Body of pancreas (tissue), 4 donors: ENCODE data around the gene MBP. TPM values are rescaled to one million over a fixed set of nuclear protein-coding genes. Genes with fewer than 3 reads are reported as not detected.

Experiments
- ATAC-seq: fragments of 150-250 bp; one replicate; pipeline ENCODE4 v1.9.1; 2016
- DNase-seq, 4 donors: peaks; one replicate each; pipeline ENCODE4 v3.0.0-alpha.2; 2019
- H3K27ac ChIP-seq, 4 donors: fragments of 200-600 bp; sonication (generic); 1 replicate in 3 of 4; 2 replicates in 1 of 4; pipeline versions ENCODE4 v1.5.1 to v1.6.1; 2016 to 2019; ENCODE audit warnings: mild to moderate bottlenecking in 1 of 4, mixed read lengths in 1 of 4, moderate library complexity in 1 of 4
- H3K27me3 ChIP-seq, 2 donors: fragments of 200-600 bp; sonication (generic); one replicate each; pipeline ENCODE4 v1.6.0; 2016; ENCODE audit warnings: mild to moderate bottlenecking in 1 of 2
- H3K36me3 ChIP-seq, 2 donors: fragments of 200-600 bp; sonication (generic); replicated peaks in 1 of 2; 2 replicates each; pipeline ENCODE4 v1.5.1; 2016; ENCODE audit warnings: low read depth in 2 of 2; ENCODE audit not compliant: insufficient read depth in 1 of 2
- H3K4me1 ChIP-seq: fragments of 200-600 bp; sonication (generic); one replicate; pipeline ENCODE4 v1.6.0; 2016
- H3K4me3 ChIP-seq, 2 donors: fragments of 200-600 bp; sonication (generic); 1 replicate in 1 of 2; 2 replicates in 1 of 2; pipeline ENCODE4 v1.5.1; 2016 to 2019
- H3K9me3 ChIP-seq, 3 donors: fragments of 200-600 bp; sonication (generic); 1 replicate in 2 of 3; 2 replicates in 1 of 3; pipeline ENCODE4 v1.5.1; 2016
- POLR2A ChIP-seq, 3 donors: fragments of 450-650 bp; IDR thresholded peaks; one replicate each; pipeline ENCODE4 v1.6.1; 2016; ENCODE audit warnings: antibody characterized with exemption in 3 of 3, mild to moderate bottlenecking in 2 of 3
- WGBS, 2 donors: methylation state at CpG; one replicate each; pipeline ENCODE4 v1.1.5; 2017; 5-methylcytosine and 5-hydroxymethylcytosine counted together
- intact Hi-C: fragments of 100-400 bp; cut with DNase I; formaldehyde crosslinking; loops from one replicate; pipeline ENCODE4 v1.15.1; 2023
- total RNA-seq, 2 donors: library from RNA; depleted of rRNA; stranded (reverse); fragments of >200 nt; gene quantifications; one replicate each; pipeline ENCODE4 v1.1.0, GENCODE V29; 2016
- TF ChIP-seq, protein P1 (sequence below), 7 experiments: fragments of 450-650 bp in 4 of 7; fragments of 200-600 bp in 3 of 7; sonication (generic) in 3 of 7; IDR thresholded peaks; one replicate each; pipeline ENCODE4 v1.5.1; 2016 to 2019; ENCODE audit warnings: antibody characterized with exemption in 7 of 7

The MBP gene
- total RNA-seq, 2 donors from 2014 or later, result 17.4 to 24.4 TPM

DNA sequence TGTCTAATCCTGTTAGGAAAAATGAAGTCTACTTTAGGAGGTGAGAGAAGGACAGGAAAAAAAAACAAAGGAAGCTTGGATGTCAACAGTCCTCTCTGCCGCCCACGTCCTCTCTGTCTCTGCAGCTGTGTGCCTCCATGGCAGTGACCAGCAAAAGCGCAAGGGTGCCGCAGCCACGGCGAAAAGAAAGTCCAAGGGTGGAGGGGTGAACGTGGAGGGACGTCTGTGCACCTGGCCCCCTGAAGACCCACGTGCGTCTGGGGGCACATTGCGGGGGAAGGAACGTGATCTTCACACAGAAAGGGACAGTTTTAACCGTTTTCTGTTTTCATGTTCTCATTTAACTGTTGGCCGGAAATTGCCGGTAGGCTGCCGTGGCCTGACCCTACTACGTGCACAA is 152.7 kb downstream of the MBP start:
- intact Hi-C loops, result loop anchor here (10.0 kb wide), 1 partner anchor 95 kb away; no protein-coding TSS in a partner anchor
- Histone ChIP-seq H3K4me3 (no peak overlapping the region), H3K4me1 (peaks cover 27% of the 10 kb centered on the region), H3K36me3 (no peaks in the 10 kb centered on the region), H3K9me3 (no peaks in the 10 kb centered on the region), H3K27me3 (no peaks in the 10 kb centered on the region), H3K27ac (no peak overlapping the region)
- TF ChIP-seq POLR2A (IDR thresholded peaks at IDR 0.05), result no peak
- TF ChIP-seq, protein P1, sequence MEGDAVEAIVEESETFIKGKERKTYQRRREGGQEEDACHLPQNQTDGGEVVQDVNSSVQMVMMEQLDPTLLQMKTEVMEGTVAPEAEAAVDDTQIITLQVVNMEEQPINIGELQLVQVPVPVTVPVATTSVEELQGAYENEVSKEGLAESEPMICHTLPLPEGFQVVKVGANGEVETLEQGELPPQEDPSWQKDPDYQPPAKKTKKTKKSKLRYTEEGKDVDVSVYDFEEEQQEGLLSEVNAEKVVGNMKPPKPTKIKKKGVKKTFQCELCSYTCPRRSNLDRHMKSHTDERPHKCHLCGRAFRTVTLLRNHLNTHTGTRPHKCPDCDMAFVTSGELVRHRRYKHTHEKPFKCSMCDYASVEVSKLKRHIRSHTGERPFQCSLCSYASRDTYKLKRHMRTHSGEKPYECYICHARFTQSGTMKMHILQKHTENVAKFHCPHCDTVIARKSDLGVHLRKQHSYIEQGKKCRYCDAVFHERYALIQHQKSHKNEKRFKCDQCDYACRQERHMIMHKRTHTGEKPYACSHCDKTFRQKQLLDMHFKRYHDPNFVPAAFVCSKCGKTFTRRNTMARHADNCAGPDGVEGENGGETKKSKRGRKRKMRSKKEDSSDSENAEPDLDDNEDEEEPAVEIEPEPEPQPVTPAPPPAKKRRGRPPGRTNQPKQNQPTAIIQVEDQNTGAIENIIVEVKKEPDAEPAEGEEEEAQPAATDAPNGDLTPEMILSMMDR (IDR thresholded peaks at IDR 0.05), result no peak
- 83 to 84% methylated on average over 17 of the region's 17 CpGs for WGBS, 2 donors
- DNase-seq (no peak), ATAC-seq (no peak)

DNA sequence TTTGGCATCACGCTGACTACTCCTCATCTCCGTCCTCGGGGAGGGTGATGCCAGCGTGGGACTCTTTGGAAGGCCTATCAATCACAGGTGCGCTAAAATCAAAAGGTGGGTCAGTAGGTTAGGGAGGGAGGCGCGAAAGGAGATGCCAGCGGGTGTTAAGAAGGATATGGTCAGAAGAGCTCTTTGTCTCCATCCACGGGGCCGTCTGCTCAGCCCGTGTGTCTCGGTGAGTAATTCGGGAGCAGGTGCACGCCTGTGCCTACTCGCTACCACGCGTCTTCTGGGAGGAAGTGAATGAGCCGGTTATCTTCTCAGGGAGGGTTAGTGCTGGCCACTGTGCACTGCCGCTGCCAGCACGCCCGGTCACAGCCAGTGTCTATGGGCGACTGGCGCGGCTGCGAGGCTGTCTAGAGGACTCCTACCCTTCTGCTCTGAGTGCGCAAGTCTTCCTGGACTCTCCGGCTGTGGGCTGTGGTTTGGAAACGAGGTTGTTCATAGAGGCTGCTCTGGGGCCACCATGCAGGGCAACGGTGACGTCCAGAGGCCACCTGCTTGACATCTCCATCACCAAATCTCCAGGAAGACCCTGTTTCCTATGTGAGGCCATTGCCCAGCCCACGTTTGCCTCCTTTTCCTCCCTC is 153.4 kb downstream of the MBP start:
- WGBS, 2 donors, result 92 to 94% methylated on average over 29 to 31 of the region's 31 CpGs
- Histone ChIP-seq H3K9me3 (no peaks in the 10 kb centered on the region), H3K27ac (no peak overlapping the region), H3K4me1 (peaks cover 27% of the 10 kb centered on the region), H3K4me3 (no peak overlapping the region), H3K36me3 (no peaks in the 10 kb centered on the region), H3K27me3 (no peaks in the 10 kb centered on the region)
- TF ChIP-seq, protein P1 (IDR thresholded peaks at IDR 0.05), result no peak
- intact Hi-C loops, result no loop called here
- DNase-seq, result no peak
- no peak for ATAC-seq

DNA sequence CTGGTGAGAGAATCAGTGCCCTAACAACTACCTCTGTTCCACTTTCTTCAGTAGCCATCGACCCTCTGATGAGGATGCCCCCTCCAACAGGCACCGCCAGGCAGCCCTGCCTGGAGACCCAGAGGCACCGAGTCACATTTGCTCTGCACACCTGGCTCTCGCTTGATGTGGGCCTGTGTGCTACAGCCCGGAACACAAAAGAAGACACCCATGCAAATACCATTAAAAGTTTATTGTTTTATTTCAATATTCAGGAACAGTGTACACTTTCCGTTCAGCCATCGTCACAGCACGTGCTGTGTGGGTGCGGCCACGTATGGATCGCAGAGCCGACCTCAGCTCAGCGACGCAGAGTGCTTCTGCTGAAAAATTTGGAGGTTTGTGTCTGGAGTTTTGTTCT is 154.0 kb downstream of the MBP start:
- Histone ChIP-seq H3K4me1 (peaks cover 27% of the 10 kb centered on the region), H3K27ac (no peak overlapping the region), H3K9me3 (no peaks in the 10 kb centered on the region), H3K36me3 (no peaks in the 10 kb centered on the region), H3K27me3 (no peaks in the 10 kb centered on the region), H3K4me3 (no peak overlapping the region)
- ATAC-seq, result no peak
- no peak for TF ChIP-seq POLR2A (IDR thresholded peaks at IDR 0.05)
- TF ChIP-seq, protein P1 (IDR thresholded peaks at IDR 0.05), result no peak
- DNase-seq, result no peak
- 93 to 96% methylated on average over 14 of the region's 14 CpGs for WGBS, 2 donors
- intact Hi-C loops, result no loop called here

DNA sequence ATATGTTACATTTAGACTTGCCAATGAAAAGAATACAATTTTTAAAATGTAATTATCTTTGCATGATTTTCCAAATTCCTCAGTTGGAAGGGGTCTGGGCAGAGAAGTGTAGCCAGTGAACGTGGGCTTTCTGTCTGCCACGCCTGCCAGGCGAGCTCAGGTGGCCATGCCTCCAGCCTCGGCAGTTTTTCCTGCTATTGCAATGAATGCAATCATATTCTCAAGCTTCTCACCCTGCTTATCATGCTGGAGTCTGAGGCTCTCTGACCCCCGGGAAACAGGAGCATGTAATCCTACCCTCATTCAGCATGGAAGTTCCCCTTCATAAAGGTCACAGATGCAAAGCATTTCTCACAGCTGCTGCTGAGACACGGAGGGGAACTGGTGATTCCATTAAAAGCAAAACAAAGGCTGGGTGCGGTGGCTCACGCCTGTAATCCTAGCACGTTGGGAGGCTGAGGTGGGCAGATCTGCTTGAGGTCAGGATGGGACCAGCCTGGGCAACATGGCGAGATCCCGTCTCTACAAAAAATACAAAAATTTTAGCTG is 154.8 kb downstream of the MBP start:
- intact Hi-C loops, result no loop called here
- Histone ChIP-seq H3K9me3 (no peaks in the 10 kb centered on the region), H3K4me3 (no peak overlapping the region), H3K36me3 (no peaks in the 10 kb centered on the region), H3K4me1 (peaks cover 20% of the 10 kb centered on the region), H3K27me3 (no peaks in the 10 kb centered on the region), H3K27ac (no peak overlapping the region)
- 55 to 56% methylated on average over 11 of the region's 11 CpGs for WGBS, 2 donors
- no peak for ATAC-seq
- no peak for DNase-seq
- TF ChIP-seq POLR2A (IDR thresholded peaks at IDR 0.05), result no peak
- TF ChIP-seq, protein P1 (IDR thresholded peaks at IDR 0.05), result no peak
